Activated CD4-positive, alpha-beta T cell treated with anti-CD3 and anti-CD28 coated beads, Interleukin-2, amount 50 U/mL, for 16 hours (primary cell): ENCODE measurements around the gene SLC24A4.
A peak's percentile ranks its signal among the peaks of the same experiment; 100 is the strongest.

ENCODE experiments used
- DNase-seq: peaks from one replicate; pipeline ENCODE4 v3.0.0-alpha.2; 2020

The SLC24A4 gene

DNA sequence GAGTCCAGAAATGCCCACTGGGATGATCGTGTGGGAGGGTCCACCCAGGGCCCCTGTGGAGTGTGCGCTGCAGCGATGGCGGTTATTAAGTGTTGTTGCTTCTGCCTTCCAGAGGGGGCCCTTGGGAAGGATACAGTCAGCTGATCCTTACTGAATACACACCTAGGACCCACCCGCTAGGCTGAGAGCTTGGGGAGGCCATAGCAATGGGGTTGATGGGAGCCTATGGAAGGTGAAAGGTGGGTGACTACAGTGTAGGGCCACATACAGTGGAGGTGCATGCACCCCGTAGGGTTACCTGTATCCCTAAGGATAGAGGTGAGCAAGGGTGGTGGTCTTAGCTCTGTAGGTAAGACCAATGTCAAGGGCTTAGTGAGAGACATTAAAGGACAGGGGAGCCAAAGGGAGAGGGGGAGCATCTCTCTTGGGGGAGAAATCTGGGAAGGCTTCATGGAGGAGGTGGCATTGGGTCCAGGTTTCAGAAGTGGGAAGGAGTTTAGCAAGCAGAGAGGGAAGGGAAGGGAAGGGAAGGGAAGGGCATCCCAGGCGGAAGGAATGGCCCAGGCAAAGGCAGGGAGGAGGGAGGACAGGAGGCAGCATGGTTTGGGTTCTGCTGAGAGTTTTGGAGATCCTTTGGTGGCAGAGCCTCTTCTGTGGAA lies 117.5 kb downstream of the SLC24A4 start:
- no peak for DNase-seq

- no peak for DNase-seq
These were observed 119.0 kb downstream of the SLC24A4 start for GRCh38 chr14:92441751-92442504.

GRCh38 chr14:92443167-92443566 lies 120.2 kb downstream of the SLC24A4 start:
- DNase-seq, result no peak

GRCh38 chr14:92443741-92444140 lies 120.8 kb downstream of the SLC24A4 start:
- no peak for DNase-seq

DNA sequence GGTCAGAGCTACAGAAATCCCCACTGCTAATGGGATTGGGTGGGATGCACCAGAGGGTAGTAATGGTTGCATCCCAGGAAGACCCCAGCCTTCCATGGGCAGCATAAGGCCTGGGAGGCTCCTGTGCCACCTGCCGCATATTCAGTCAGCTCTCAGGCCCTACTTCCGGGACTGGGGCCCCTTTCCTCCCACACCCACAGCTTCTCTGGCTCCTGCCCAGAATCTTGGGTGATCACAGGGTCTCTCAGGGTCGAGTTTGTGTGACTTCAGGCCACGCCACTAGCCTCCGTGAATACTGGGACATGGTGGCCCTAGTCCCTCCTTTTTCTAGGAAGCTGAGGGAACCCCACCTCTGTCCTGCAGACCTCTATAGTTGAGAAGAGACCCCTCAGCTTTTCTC lies 123.8 kb downstream of the SLC24A4 start:
- DNase-seq, result no peak

DNA sequence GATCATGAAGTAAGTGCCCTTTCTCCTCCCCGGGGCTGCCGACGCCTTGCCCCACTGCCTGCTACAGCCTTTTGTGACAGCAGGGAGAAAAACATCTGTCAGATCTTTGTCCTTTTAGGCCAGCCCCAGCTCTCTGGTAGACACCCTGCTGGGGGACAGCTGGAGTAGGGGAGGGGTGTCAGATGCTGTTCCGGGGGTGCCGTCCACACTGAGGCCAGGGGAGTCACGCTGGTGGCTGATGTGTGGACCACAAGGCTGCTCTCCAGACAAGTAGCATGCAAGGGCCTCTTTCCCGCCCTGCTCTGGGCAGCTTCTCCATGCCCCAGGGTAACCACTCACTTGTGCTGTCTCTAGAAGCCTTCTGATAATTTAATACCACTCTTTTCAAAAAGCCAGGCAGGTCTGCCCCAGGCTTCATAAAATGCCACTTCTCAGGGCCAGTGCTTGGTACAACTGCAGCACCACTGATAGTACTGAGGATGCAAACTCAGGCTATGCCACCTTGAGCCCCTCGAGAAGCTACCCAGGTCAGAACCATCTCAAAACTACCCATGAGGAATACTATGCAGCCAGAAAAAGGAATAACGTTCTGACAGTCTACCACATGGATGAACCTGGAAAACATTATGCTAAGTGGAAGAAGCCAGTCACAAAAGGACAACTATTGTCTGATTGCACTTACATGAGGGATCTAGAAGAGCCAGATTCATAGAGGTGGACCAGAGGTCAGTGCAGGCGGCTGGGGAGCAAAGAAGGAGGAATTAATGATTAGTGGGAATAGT lies 124.6 kb downstream of the SLC24A4 start:
- DNase-seq, result no peak

GRCh38 chr14:92448786-92449185 lies 125.8 kb downstream of the SLC24A4 start:
- DNase-seq, result no peak

DNA sequence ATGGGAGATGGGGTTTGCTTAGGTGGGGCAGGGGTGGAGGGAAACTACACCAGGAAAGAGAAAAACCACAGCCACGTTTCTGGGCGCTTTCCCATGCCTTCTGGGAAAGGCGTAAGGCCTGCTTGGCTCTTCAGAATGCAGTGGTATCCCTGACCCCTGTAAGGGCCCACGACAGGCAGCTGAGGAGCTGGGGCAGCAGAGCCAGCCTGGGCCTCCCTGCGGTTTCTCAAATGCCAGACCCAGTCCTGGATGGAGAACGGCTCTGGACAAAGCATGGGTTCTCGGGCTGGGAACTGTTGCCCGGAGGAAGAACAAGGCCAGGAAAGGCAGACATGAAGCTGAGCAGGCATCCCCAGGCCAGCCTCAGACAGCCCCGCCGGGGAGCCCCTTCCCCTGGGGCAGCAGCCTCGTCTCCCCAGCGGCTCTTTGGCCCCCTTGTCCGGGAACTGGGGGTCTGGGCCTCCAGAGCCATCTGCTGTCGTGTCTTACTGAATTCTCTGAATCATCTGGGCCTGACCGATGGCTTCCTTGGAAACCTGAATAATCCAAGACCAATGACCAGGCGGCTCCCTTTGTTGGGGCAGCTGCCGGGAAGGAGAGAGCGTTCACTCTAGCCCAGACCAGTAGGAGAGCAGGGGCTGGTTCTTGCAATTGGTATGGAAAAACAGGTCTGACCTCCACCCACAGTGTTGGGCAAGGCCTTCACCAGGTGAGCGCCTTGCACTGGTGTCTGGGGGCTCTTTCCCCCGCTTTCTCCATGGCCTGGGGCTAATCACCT lies 126.6 kb downstream of the SLC24A4 start:
- DNase-seq, result no peak

- DNase-seq, result no peak
These were observed 127.5 kb downstream of the SLC24A4 start for GRCh38 chr14:92450351-92451070.

GRCh38 chr14:92451245-92451644 lies 128.3 kb downstream of the SLC24A4 start:
- no peak for DNase-seq

- DNase-seq, result no peak
These were observed 128.8 kb downstream of the SLC24A4 start for GRCh38 chr14:92451755-92452154.

DNA sequence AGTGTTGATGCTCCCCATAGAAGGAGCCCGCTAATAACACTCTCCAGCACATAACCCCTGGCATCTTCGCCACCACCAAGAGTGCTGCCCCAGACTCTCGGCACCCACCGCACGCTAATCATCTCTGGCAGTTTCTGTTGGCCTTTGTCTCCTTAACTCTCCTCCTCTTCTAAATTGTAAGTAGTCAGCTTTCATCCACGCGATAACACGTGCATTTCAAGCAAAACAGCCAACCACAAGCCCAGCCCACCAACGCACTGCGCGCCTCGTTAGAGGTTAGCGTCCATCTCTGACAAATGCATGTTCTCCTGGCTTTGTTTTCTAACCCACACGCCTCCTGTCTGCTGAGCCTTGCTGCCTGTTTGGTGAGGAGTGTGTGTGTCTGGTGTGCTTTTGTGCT lies 129.5 kb downstream of the SLC24A4 start:
- no peak for DNase-seq

GRCh38 chr14:92453691-92454090 lies 130.7 kb downstream of the SLC24A4 start:
- DNase-seq, result no peak

DNA sequence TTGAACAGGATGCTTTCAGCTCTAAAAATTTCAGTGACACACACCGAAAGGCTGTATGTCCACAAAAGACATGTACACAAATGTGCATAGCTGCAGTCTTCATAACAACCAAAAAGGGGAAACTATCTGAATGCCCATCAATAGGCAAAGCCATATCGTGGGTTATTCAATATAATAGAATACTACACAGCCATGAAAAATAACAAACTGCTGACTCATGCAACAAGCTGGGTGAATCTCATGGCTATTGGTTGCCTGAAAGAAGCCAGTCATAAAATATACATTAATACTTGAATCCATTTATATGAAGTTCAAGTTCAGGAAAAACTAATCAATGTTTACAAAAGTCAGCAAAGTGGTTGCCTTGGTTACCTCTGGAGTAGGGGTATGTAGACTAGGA lies 132.3 kb downstream of the SLC24A4 start:
- DNase-seq, result no peak

DNA sequence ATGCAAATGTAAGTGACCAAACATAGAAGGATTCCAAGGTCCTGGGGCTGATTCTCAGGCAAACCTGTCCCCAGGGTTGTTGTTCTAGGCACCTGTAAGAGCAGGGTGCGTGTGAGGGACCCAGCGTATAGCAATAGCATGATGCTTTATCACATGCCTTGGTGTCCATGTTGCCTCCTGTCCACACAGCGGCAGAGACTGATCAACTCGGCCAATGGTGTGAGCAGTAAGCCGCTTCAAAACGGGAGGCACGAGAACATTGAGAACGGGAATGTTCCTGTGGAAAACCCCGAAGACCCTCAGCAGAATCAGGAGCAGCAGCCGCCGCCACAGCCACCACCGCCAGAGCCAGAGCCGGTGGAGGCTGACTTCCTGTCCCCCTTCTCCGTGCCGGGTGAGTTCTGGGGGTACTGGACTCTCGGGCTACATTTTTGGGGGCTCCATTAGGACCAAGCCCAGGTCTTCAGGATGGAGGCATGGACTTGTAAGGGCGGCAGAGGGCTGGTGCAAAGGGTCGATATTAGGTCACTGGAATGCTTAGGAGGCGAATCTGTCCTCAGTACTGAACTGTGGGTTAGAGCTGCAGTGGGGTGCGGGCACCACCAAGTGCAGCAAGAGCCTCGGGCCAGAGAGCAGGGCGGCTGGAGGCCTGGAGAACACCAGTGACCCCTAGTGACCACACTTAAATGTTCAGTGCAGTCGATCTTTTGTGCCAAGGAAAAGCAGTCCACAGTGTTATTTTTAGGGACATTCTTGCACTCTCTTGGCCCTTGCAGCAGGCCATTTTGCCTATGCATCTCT lies 133.4 kb downstream of the SLC24A4 start:
- DNase-seq, result peak; percentile 29

DNA sequence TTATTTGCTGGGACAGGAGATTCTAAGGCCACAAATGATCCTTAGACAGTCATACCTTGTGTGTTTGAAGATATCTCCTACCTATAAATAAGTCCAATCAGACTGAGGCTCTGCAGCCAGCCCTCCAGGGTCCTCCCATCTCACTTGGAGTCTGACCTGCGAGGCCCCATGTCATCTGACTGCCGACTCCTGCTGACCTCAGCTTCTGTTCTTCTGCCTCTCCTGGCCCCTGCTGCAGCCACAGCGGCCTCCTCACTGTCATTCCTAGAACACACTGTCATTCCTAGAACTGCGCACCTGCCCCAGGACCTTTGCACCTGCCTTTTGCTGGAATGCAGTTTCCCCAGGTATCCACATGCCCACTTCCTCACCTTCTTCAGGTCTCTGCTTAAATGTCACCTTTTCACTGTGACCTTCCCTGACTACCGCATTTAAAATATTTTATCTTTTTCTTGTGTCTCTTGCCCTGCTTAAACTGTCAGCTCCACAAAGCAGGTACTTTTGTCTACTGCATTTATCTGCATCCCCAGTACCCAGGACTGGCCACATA lies 134.1 kb downstream of the SLC24A4 start:
- DNase-seq, result no peak

- no peak for DNase-seq
These were observed 135.4 kb downstream of the SLC24A4 start for GRCh38 chr14:92458136-92459029.

- no peak for DNase-seq
These were observed 136.3 kb downstream of the SLC24A4 start for GRCh38 chr14:92459030-92459949.

DNA sequence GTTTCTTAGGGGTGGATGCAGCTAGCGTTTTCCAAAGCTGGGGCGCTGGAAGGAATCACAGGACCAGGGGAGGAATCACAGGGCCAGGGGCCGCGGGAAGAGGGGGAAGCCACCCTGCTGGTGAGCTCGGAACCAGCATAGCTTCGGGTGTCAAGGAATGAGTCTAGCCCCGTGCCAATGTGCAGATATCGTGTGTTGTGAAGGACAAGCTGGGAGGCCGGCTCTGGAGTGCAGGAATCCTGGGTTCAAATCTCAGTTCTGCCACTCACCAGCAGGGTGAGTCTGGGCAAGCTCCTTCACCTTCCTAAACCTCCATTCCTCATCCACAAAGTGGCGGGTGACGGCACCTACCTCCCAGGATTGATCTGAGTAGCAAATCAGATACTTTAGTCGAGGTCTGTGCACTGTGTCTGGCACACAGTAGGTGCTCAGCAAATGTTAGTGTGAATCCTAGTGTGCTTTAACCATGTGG lies 137.0 kb downstream of the SLC24A4 start:
- no peak for DNase-seq
